GM18951 (cell line): ENCODE results near the gene APIP.

Experiments
- POLR2A ChIP-seq: IDR thresholded peaks from 4 replicates; pipeline ENCODE4 v1.6.1; 2011; ENCODE audit warnings: mild to moderate bottlenecking; ENCODE audit not compliant: insufficient read length, insufficient read depth; ENCODE audit errors: extremely low read depth
- in situ Hi-C: fragments of 300-500 bp; cut with MboI; formaldehyde crosslinking; loops from one replicate; pipeline ENCODE4 v1.12.0; 2022; ENCODE audit warnings: low sequenced_read_pairs, mixed read lengths, inconsistent platforms; ENCODE audit not compliant: unreplicated experiment

The APIP gene, protein sequence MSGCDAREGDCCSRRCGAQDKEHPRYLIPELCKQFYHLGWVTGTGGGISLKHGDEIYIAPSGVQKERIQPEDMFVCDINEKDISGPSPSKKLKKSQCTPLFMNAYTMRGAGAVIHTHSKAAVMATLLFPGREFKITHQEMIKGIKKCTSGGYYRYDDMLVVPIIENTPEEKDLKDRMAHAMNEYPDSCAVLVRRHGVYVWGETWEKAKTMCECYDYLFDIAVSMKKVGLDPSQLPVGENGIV

DNA sequence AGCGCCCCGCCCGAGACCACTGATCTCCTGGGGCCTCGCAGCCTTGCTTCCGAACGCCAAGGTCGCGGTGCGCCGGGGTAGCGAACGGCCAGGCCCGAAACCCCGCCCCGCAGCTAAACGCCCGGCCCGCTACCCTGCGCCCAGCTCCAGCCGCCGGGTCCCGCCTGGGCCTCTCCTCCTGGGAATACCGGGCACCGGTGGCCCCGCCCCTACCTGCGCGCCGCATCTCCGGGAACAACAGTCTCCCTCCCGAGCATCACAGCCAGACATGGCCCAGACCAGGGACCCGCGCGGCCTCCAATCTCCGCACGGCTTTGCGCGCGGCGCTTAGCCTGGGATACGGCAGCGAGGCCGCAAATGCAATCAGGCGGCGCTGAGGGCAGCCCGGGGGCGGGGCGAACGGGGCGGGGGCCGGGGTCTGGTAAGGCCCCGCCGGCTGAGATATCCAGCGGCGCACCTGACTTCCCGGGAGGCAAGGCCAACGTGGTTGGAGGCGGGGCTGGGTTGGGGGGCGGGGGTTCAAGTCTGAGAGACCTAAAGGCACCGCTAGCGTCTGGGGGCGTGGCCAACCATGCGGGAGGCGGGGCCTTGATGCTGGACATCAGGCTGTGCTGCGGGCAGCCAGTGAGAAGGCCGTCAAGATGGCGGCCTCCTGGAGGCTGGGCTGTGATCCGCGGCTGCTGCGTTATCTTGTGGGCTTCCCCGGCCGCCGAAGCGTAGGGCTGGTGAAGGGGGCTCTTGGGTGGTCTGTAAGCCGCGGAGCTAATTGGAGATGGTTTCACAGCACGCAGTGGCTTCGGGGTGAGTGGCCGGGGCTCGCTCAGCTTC is at the start of gene APIP, which contains the start of gene PDHX:
Gene APIP (minus strand): TSS at position 365 of the 828 bp plus-strand sequence. CDS start 95 bp downstream, at position 270.
Gene PDHX (plus strand): TSS at position 604 of the 828 bp plus-strand sequence. CDS start 38 bp downstream, at position 642.
- in situ Hi-C loops = no loop called here
- peak; percentile 96 for TF ChIP-seq POLR2A

DNA sequence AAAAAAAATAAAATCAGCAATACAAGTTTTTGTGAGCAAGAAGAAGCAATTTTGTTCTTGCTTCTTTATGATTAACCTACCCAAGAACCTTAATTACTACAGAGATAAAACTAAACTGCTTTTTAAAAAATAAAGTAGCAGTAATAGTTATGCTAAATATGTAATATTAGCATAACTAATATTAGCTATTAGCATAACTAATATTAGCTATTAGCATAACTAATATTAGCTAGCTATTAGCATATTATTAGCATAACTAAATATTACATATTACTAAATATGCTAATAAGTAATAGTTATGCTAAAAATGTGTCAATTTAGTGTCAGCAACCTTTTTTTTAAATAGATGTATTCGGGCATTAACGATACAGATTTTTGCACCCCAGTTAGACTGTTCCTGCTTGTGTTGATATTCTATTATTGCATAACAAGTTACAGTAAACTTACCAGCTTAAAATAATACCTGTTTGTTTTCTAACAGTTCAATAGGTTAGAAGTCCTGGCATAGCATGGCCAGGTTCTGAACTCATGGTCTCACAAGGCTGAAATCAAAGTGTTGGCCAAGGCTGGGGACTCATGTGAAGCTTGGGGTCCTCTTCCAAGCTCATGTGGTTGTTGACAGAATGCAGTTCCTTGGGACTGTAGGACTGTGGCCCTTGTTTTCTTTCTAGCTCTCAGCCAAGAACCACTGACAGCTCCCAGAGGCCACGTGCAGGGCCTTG is 48.6 kb upstream of the APIP start:
- TF ChIP-seq POLR2A = no peak
- in situ Hi-C loops = no loop called here

DNA sequence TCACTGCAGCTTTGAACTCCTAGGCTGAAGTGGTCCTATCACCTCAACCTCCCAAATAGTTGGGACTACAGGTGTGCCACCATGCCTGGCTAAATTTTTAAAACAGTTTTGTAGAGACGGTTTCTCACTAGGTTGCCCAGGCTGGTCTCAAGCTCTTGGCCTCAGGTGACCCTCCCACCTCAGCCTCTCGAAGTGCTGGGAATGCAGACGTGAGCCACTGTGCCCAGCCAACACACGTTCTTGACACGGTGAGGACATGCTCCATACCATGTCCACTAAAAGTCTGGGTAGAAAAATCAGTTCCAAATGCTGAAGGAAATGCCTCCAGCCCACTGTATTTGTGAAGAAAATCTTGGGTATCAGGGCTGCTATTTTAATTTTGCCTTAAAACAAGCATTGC is 47.2 kb upstream of the APIP start:
- in situ Hi-C loops = no loop called here
- no peak for TF ChIP-seq POLR2A

DNA sequence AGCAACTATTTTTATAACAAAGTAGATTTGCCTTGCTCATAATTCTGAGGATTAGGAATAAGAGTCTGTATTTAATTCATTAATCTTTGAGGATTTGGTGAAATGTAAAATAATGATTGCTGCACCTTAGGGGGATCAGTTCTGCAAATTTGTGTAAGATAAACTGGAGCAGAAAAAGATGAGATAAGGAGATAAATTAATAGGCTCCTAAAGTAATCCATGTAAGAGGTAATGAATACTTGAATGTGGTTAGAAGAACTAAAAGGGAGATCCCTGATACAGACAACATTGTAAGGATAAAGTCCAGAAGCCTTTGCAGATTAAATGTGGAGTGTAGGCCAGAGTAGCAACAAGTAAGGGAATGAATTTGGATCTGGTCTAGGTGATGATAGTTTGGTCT is 45.9 kb upstream of the APIP start:
- TF ChIP-seq POLR2A = no peak

DNA sequence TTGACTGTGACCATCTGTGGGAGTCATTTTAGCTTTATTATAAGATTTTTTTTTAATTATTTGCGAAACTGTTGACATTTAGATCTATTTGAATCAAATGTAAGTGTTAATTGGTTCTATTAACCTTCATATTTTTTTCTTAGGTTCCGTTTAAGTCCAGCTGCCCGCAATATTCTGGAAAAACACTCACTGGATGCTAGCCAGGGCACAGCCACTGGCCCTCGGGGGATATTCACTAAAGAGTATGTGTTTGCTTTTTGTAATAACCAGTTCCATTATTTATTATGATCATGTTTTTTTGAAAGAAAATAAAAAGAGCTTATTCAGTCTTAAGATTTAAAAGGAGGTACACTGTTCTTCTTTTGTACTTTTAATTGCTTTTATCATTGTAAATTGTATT is 44.1 kb upstream of the APIP start:
- TF ChIP-seq POLR2A = no peak

More for the DNA sequence above, 45.9 kb upstream of the APIP start:
- in situ Hi-C loops = no loop called here

DNA sequence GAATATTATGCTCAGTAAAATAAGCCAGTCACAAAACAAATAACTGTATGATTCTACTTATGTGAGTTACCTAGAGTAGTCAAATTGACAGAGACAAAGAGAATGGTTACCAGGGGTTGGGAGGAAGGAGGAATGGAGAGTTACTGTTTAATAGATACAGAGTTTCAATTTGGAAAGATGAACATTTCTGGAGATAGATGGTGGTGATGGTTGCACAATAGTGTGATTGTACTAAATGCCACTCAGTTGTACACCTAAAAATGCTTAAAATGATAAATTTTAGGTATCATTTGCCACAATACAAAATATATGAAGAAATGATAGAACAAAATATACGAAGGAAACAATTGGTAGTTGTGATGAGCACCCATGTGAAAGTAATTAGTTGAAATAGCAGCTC is 43.6 kb upstream of the APIP start:
- TF ChIP-seq POLR2A = no peak
- in situ Hi-C loops = no loop called here

More for the DNA sequence above, 44.1 kb upstream of the APIP start:
- in situ Hi-C loops = no loop called here

DNA sequence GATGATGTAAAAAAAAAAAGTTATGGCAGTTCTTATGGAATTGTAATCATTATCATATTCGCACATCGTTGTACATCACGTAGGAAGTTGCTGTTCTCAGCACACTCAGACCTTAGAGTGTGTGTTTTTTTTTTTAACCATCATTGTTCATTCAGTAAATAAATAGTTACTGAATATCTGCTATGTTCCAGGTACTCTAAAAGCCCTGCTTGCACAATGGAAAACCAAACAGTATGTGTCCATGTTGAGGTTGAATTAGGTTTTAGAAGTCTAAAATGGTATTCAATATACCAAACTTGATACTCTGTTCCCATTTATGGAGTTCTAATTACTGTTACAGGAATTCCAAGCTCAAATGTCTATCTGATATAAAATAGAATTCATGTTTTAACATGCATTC is 41.4 kb upstream of the APIP start:
- no peak for TF ChIP-seq POLR2A

DNA sequence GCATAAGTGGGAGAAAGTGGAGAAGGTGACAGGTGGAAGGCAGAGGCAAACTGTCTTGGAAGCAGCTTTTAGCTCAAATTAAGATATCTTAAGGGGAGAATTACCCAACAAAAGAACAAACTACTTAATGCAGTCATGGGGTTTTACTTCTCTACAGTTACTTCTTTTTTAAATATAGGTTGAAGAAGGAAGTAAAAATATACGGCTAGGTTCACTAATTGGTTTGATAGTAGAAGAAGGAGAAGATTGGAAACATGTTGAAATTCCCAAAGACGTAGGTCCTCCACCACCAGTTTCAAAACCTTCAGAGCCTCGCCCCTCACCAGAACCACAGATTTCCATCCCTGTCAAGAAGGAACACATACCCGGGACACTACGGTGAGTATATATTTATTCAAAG is 41.0 kb upstream of the APIP start:
- in situ Hi-C loops = no loop called here
- TF ChIP-seq POLR2A = no peak

More for the DNA sequence above, 41.4 kb upstream of the APIP start:
- in situ Hi-C loops = no loop called here

DNA sequence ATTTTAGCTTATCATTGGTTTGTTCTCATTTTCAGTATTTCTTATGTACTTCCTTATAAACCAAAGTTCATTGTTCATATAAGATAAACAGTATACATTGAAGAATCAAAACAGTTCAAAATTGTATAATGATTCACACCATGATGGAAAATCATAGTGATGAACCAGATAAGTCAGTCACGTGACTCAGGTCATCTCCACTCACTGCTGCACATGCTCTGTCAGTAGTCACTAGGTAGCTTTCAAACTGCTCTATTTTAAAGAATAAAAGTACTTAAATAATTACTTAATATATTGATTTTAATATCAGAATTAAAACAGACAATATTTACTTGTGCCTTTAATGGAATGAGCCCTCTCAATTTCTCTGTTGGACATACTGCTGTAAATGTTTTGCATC is 37.8 kb upstream of the APIP start:
- in situ Hi-C loops = no loop called here

DNA sequence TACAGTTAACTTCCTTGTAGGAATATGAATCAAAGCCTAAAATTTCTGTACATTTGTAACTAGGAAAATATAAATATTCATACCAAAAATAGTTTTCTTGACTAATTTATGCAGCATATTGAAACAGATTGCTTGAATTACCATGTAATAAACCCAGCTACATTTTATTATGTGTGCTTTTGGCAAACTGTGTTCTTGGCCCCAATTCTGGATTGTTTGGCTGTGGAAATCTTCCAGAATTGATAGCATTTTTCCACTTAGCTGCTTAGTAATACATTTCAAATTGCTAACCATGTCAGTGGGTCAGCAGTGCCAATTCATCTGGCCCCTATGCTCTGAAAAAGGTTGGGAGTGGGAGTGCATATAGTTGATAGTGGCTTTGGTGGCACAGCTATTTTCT is 32.5 kb upstream of the APIP start:
- TF ChIP-seq POLR2A = no peak
- in situ Hi-C loops = no loop called here

More for the DNA sequence above, 37.8 kb upstream of the APIP start:
- TF ChIP-seq POLR2A = no peak

DNA sequence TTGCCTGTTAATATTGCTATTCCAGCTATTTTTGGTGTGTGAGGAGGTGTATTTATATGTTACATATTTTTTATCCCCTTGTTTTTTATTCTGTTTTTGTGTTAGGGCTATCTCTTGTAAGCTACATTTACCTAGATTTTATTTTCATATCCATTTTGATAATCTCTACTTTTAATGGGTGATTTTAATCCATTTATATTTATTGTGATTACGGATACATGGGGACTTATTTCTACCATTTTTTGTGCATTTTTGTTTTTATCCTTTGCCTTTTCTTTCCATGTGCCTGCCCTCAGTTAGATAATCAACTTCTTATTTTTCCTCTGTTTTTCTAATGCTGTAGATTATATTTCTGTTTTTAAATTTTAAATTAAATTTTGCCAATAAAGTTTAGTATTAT is 28.5 kb upstream of the APIP start:
- no peak for TF ChIP-seq POLR2A

DNA sequence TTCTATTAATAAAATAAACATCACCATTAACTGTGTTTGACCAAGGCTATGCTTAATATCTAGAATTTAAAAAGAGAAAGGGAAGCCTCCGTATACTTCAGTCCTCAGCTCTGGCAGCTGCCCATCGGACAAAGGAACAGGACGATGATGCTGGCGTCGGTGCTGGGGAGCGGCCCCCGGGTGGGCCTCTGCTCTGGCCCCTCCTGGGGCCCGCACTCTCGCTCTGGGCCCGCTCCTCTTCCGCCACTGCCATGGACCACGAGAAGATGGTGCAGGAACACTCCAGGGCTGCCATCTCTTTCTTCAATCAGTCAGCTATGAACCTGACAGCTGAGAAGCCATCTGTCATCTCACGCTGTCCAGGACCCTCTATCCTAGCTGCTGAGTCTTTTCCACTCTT is 25.5 kb upstream of the APIP start:
- no peak for TF ChIP-seq POLR2A
- in situ Hi-C loops = no loop called here

More for the DNA sequence above, 28.5 kb upstream of the APIP start:
- in situ Hi-C loops = no loop called here

DNA sequence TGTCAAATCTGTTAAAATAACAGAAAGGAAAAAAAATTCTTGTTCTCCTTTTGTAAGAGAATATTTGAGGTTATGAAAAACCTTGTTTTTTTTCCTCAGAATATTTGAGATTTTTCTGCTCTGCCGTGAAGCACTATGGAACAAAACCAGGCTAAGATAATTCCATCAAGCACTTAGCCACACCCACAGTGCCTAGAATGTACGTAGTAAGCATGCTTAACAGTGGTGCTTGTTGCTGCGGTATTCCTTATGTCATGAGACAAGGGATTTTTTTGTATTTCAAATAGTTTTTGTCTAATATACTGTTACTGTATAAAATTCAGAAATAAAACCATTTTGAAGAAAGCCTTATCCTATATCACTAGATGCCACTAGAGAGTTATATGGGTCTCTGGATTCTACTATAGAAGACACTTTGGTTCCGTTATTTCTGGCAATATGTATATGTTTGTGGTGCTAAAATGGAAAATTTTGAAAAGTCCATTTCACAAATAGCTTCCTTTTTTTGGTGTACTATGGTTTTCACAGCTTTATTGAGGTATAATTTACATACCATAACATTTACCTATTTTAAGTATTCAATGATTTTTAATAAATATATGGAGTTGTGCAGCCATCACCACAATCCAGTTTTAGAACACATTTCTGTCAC is 24.0 kb upstream of the APIP start:
- in situ Hi-C loops = no loop called here
- TF ChIP-seq POLR2A = no peak
